Mononuclear cell (primary cell): ENCODE measurements around the gene RMND5A. TPM values are rescaled to one million over a fixed set of nuclear protein-coding genes. Genes with fewer than 3 reads are reported as not detected.

ENCODE experiments used
- H3K27me3 ChIP-seq: 2 replicates; pipeline ENCODE4 v1.6.0; 2011; ENCODE audit warnings: low read length, control low read depth; ENCODE audit not compliant: insufficient read depth
- H3K4me1 ChIP-seq: 2 replicates; pipeline ENCODE4 v1.5.1; 2011; ENCODE audit warnings: mild to moderate bottlenecking, low read length, control low read depth; ENCODE audit not compliant: insufficient read depth
- H3K4me3 ChIP-seq: 2 replicates; pipeline ENCODE4 v1.5.1; 2011; ENCODE audit warnings: mild to moderate bottlenecking, low read length, moderate library complexity
- H3K9me3 ChIP-seq: 2 replicates; pipeline ENCODE4 v1.5.1; 2011; ENCODE audit warnings: low read depth, mild to moderate bottlenecking, control low read depth, low read length
- total RNA-seq: library from RNA; depleted of rRNA; stranded (reverse); fragments of >200 nt; gene quantifications from one replicate; pipeline ENCODE4 v1.2.3, GENCODE V29; 2012

The RMND5A gene
- total RNA-seq, 1 donor: 47.1 TPM

- H3K4me1 ChIP-seq: peaks cover 52% of the 10 kb centered on the region
- H3K9me3 ChIP-seq: no peaks in the 10 kb centered on the region
- H3K4me3 ChIP-seq: peak overlapping the region; percentile 46
- peaks cover 56% of the 10 kb centered on the region for H3K27me3 ChIP-seq
These were observed 69.6 kb downstream of the RMND5A start for GRCh38 chr2:86789687-86790133.

GRCh38 chr2:86790134-86790675 lies 70.1 kb downstream of the RMND5A start:
- Histone ChIP-seq H3K27me3 (peaks cover 56% of the 10 kb centered on the region), H3K4me3 (peak overlapping the region; percentile 46), H3K4me1 (peaks cover 52% of the 10 kb centered on the region), H3K9me3 (no peaks in the 10 kb centered on the region)

GRCh38 chr2:86790676-86791572 lies 70.8 kb downstream of the RMND5A start, which contains the start of gene CD8A:
Gene CD8A, minus strand, starts transcription at chr2:86790913. Its CDS starts 88 bp downstream, at chr2:86790825.
- Histone ChIP-seq H3K9me3 (peaks cover 5% of the 10 kb centered on the region), H3K27me3 (peaks cover 56% of the 10 kb centered on the region), H3K4me3 (peak within 1 kb of the TSS; percentile 46), H3K4me1 (peaks cover 52% of the 10 kb centered on the region)

GRCh38 chr2:86791573-86791972 lies 71.5 kb downstream of the RMND5A start:
- H3K27me3 ChIP-seq: peaks cover 56% of the 10 kb centered on the region
- H3K4me1 ChIP-seq: peaks cover 52% of the 10 kb centered on the region
- peak overlapping the region; percentile 7 for H3K4me3 ChIP-seq
- H3K9me3 ChIP-seq: peaks cover 12% of the 10 kb centered on the region

GRCh38 chr2:86793752-86794151 lies 73.7 kb downstream of the RMND5A start:
- H3K27me3 ChIP-seq: peaks cover 41% of the 10 kb centered on the region
- H3K9me3 ChIP-seq: peaks cover 16% of the 10 kb centered on the region
- peaks cover 47% of the 10 kb centered on the region for H3K4me1 ChIP-seq
- H3K4me3 ChIP-seq: no peak overlapping the region

- peaks cover 16% of the 10 kb centered on the region for H3K9me3 ChIP-seq
- peaks cover 32% of the 10 kb centered on the region for H3K27me3 ChIP-seq
- no peak overlapping the region for H3K4me3 ChIP-seq
- peaks cover 40% of the 10 kb centered on the region for H3K4me1 ChIP-seq
These were observed 74.8 kb downstream of the RMND5A start for GRCh38 chr2:86794861-86795260.

- Histone ChIP-seq H3K9me3 (peaks cover 10% of the 10 kb centered on the region), H3K27me3 (no peaks in the 10 kb centered on the region), H3K4me3 (no peak overlapping the region), H3K4me1 (no peaks in the 10 kb centered on the region)
These were observed 80.9 kb downstream of the RMND5A start for GRCh38 chr2:86800856-86801567.

GRCh38 chr2:86806059-86806857 lies 86.2 kb downstream of the RMND5A start:
- no peak overlapping the region for H3K4me3 ChIP-seq

GRCh38 chr2:86807133-86807467 lies 87.0 kb downstream of the RMND5A start:
- H3K4me3 ChIP-seq: peak overlapping the region; percentile 27
- H3K4me1 ChIP-seq: peaks cover 31% of the 10 kb centered on the region
- no peaks in the 10 kb centered on the region for H3K9me3 ChIP-seq
- peaks cover 40% of the 10 kb centered on the region for H3K27me3 ChIP-seq

More at GRCh38 chr2:86806059-86806857, 86.2 kb downstream of the RMND5A start:
- peaks cover 31% of the 10 kb centered on the region for H3K4me1 ChIP-seq
- H3K9me3 ChIP-seq: no peaks in the 10 kb centered on the region
- H3K27me3 ChIP-seq: peaks cover 37% of the 10 kb centered on the region

GRCh38 chr2:86807468-86808275 lies 87.6 kb downstream of the RMND5A start:
- Histone ChIP-seq H3K4me1 (peaks cover 31% of the 10 kb centered on the region), H3K4me3 (peak overlapping the region; percentile 27), H3K27me3 (peaks cover 40% of the 10 kb centered on the region)

GRCh38 chr2:86808315-86809161 lies 88.4 kb downstream of the RMND5A start:
- Histone ChIP-seq H3K4me3 (peak overlapping the region; percentile 31), H3K9me3 (no peaks in the 10 kb centered on the region), H3K27me3 (peaks cover 40% of the 10 kb centered on the region), H3K4me1 (peaks cover 31% of the 10 kb centered on the region)

More at GRCh38 chr2:86807468-86808275, 87.6 kb downstream of the RMND5A start:
- H3K9me3 ChIP-seq: no peaks in the 10 kb centered on the region

- no peaks in the 10 kb centered on the region for H3K9me3 ChIP-seq
- H3K4me3 ChIP-seq: peak overlapping the region; percentile 31
- H3K4me1 ChIP-seq: peaks cover 31% of the 10 kb centered on the region
- peaks cover 40% of the 10 kb centered on the region for H3K27me3 ChIP-seq
These were observed 89.5 kb downstream of the RMND5A start for GRCh38 chr2:86809481-86810121.

- H3K27me3 ChIP-seq: peaks cover 4% of the 10 kb centered on the region
- peaks cover 4% of the 10 kb centered on the region for H3K4me1 ChIP-seq
- no peaks in the 10 kb centered on the region for H3K9me3 ChIP-seq
- H3K4me3 ChIP-seq: no peak overlapping the region
These were observed 95.5 kb downstream of the RMND5A start for GRCh38 chr2:86815611-86816010.
